NCI-H526 treated with DMSO at 0.1 percent for 48 hours (cell line): ENCODE results near the gene CETN2.
"Not testable (repeated sequence)": the region's sequence is repeated elsewhere in the genome, so short reads cannot be mapped to it uniquely, and the experiment has no call there.

Experiments used
- DNase-seq: peaks from one replicate; lab custom pipeline; 2025; lab: John Stamatoyannopoulos, UW

Gene CETN2

DNA sequence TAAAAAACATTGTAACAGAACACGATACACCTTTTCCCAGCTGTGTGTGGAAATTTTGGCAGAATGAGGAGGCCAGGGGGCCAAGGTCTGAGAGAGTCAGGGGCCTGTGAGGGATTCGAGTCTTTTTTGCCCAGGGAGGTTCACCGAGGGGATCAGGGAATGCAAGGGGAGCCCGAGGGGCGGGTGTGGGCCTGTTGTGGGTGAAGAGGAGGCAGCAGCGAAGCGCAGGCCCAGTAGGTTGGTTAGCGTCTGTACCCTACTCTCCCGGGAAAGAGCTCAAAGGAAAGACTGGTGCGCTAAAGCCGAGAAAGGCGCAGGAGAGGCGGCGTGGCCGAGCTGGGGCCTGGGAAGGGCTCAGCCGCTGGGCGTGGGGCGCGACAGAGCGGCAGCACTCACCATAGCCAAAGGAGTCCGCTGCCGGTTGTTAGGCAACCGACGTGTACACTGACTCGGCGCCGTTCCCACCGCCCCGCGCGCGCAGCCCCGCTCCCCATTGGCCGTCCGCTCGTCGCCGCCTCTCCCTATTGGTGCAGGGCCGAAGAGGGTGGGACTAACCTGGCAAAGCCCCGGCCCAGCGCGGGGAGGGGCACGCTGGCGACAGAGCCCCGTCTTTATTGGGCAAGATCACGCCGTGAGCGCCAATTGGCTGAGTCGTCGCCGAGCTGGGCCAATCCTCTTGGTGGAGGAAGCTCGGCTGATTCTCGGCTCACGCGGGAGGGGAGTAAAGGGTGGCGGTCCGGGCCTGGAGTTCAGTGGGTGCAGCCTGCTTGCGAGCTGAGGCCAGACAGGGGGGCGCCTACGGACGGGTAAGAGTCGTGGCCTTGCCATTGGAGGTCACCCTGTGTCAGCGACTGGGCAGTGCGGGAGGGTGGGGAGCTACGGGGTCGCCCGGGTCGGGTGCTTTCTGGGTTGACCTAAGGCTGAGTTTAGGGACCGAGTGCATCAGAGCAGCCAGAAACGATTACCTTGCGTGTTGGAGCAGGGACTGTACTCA lies at the start of gene CETN2, which contains the start of gene NSDHL:
Gene CETN2 (minus strand): TSS at position 446 of the 994 bp plus-strand sequence. CDS start 47 bp downstream, at position 399.
Gene NSDHL (plus strand): TSS at position 752 of the 994 bp plus-strand sequence. CDS start 15,262 bp downstream, outside the sequence.
- DNase-seq: peak; percentile 91

DNA sequence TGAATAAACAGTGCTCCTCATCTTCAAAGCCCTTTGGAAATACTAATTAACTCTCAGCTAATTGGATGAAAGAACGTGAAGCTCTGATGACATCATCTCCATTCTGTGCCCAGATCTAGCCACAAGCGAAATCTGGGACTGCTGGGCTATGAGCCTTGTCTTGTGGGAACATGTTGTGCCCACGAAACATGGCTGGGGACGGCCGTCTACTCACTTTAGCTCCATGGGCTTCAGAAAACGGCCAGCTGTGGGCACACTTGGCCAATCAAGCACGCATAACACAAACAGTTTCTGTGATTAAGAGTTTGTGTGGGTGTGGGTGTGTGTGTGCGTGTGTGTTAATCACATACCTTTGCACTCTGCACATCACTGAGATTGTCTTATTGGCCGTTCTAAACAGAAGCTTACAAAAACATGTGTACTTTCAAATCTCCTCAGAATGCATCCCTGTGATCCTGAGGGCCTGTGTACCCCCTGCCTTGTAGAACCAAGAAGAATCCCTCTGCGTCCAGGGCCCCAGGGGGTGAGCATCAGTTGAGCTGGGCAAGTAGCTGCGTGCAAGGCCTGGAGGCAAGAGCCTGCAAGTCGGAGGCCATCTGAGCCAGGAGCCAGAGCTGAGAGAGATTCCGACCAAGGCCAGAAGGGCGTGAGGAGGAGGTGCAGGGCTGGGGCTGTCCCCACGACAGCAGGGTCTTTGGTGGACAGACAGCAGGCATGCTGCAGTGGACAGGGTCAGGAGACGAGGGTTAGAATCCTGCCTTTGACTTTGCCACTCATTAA lies 48.6 kb upstream of the CETN2 start:
- DNase-seq: no peak

DNA sequence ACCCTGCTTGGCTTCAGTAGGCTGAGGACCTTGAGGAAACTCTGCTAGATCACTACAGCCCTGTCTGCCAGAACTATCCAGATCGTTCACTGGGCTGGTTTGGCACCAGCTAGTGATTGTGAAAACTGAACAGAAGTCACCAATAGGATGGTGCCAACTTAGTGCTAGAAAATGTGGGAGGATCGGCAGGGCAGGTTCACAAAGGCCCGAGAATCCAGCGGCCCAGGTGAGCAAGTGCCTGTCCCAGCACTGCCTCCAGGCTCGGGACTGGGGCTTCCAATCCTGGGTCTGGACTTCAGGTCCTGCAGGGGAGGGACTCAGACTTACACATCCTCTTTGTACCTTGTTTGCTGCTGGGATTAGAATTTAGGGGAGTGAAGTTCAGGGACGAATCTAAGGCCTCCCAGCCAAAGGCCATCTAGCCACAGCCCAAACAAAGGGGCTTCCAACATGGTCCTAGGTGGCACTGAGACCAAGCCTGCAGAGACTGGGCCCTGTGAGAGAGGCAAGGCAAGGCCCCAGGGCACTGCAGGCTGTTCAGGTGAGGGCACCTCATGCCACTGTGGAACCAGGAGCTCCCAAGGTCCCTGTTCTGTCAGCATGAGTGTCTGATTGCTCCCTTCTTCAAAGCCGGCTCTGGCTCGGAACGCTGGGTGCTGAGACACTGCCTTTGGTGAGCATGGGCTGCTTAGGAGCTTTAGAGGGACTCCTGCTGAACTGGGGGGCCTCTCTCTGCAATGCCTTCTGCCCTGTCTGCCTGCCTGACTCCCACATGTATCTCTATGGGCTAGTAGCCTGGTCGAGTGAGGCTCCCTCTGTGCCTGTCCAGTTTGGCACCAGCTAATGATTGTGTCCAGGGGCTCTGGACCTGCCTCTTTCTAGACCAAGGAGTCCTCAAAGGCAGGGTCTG lies 46.6 kb upstream of the CETN2 start:
- no peak for DNase-seq

DNA sequence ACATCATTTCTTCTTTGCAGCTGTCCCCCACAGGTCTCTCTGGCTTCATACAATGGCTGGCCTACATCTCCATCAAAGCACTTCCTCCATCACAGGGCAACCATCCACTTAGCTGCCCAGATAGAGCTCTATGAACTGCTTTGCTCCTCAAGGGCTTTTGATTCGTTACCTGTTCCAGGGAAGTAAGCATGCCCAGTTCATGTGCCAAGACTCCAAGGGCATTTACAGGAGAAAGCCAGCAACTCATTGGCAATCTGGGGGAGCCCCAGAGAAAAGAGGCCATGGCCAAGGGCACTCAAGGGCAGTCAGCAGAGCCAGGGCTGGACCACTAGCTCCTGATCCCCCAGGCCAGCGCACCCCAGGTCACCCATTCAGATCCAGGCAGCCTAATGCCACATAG lies 42.8 kb upstream of the CETN2 start:
- no peak for DNase-seq

DNA sequence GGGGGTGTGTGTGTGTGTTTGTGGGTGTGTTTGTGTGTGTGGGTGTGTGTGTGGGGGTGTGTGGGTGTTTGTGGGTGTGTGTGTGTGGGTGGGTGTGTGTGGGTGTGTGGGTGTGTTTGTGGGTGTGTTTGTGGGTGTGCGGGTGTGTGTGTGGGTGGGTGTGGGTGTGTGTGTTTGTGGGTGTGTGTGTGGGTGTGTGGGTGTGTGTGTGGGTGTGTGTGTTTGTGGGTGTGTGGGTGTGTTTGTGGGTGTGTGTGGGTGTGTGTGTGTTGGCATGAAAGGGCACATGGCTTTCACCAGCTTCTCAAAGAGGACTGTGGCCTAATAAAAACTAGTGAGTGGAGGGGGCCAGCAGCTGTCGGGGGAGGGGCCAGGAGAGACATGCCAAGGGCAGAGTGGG lies 42.0 kb upstream of the CETN2 start:
- no peak for DNase-seq

DNA sequence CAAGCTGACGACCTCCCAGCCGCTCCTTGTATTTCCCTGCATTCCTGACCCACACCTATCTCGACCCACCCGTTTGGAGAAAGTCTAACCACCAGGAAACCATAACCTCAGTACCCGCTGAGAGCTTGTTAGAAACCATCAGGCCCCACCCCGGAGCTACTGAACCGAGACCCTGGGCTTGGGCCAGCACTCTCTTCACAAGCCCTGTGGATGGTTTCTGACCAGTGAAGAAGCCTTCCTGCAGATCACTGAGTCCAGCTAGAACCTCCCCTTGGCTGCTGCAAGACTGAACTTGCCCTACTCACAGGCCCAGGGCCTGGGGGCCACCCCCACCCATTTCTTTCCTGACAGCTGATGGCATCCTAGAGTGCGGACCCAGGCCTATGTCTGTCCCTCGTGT lies 40.7 kb upstream of the CETN2 start:
- DNase-seq: no peak

DNA sequence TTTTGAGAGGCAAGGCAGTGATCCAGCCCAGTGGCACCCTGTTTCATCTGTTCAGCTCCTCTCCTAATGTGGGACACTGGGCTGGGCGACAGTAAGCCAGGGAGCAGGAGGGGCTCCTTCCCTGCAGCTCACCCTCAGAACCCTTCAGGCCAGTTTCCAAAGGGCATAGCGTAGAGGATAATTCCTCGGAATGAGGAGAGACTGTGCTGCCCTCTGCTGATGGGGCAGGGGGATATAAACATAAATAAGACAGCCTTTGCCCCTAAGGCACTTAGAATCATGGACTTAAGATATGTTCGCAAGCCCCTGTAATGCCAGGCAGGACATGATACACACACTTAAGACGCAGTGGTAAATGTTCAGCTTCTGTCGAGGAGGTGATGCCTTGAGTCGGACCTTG lies 39.4 kb upstream of the CETN2 start:
- no peak for DNase-seq

DNA sequence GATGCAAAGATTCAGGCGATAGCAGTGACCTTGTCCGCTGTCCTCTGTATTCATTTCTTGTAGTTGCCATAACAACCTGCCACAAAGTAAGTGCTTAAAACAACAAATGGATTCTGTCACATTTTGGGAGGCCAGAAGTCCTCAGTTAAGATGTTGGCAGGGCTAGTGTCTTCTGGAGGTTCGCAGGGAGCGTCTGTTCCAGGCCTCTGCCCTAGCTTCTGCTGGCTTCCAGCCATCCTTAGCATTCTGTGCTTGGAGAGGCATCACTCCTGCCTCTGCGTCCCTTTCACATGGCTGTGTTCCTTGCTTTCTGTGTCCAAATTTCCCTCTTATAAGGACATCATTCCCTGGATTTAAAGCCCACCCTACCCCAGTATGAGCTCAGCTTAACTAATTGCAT lies 35.8 kb upstream of the CETN2 start:
- DNase-seq: no peak

DNA sequence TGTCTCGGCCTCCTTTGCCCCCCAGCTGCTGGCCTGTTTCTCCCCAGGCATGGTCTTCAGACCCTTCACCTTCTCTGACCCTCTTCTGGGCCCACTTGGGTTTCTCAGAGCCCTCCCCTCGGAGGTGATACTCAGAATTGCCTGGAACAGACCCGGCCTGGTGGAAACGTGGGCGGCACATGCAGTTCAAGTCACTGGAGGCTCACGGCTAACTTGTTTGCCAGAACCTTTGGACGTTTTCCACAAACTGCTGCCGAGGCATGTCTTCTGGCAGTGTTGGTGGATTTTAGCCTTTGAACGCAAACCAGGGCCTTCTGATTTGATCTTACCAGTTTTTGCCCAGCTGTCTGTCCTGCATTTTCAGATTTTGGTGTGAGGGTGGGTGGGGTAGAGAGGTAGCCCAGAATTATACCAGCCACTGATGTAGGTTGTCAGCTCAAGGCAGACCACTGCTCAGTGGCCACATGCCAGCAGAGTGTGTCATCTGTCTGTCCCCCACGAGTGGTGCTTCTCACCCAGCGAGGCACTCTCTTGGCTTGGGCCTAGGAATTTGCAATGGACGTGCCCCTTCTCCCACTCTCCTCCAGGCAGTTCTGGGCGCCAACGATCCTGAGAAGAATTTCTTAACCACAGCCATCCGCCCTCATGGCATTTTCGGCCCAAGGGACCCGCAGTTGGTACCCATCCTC lies 34.8 kb upstream of the CETN2 start:
- no peak for DNase-seq

DNA sequence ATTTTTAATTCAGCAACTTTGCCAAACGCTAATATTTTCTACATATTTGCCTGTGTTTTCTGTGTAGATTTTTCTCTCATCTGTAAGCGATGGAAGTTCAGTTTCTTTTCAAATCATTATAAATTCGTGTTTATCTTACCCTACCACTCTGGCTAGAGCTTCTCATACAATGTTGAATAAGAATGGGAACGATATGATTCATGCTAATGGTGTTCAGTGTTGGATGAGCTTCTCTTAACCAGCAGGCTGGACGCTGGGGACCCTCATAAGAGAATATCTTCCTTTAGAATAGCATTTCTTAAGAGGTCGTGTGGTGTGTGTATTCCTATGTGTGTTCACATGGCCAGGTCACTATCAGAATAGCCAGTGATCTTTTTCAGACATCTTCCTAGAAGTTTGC lies 31.3 kb upstream of the CETN2 start:
- no peak for DNase-seq

DNA sequence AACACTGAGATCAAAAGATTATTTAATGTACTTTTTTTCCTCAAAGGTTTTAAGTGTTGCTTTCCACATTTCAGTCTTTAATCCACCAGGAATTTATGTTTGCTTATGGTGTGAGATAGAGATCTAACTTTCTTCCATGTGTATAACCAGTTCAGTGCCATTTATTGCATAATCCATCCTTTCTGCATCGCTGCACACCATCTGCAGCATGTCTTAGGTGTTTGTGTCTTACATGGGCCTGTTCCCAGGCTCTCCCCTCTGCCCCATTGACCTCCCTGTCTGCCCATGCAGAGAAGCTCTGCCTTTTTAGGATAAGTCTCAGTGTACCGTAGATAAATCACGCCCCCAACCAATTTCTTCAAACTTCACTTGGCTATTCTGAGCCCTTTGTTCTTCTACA lies 30.6 kb upstream of the CETN2 start:
- no peak for DNase-seq

DNA sequence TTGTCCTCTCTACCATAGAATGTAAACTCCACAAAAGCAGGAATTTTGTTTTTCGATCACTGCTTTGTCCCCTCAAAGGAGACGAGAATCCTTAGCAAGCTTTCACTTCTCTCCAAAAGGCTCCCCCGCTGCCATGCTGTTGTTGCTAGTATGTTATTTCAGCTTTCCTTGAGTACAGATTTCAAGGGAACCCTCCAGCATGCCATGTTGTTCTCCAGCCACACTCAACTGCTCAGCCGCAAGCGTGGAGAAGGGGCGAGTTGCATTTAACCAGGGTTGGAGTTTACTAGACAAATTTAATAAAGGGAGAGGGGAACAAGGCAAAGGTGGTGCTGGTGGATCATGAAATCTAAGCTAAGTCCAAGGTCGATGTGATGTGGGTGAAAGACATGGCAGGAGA lies 23.4 kb upstream of the CETN2 start:
- no peak for DNase-seq

DNA sequence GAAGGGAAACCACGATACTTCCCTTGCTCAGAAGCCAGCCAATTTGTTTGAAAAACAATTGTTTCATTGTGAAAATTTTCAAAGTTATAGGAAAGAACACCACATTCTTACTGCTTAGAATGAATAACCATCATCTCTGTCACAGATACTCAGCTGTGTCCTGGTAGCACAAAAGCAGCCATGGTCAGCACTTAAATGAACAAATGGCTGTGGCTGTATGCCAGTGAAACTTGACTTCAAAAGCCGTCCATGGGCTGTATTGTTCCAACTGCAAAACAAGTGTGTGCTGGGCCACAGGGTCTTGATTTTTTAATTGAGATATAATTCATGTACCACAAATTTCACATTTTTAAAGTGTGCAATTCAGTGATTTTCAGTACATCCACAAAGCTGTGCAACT lies 19.9 kb upstream of the CETN2 start:
- DNase-seq: no peak

DNA sequence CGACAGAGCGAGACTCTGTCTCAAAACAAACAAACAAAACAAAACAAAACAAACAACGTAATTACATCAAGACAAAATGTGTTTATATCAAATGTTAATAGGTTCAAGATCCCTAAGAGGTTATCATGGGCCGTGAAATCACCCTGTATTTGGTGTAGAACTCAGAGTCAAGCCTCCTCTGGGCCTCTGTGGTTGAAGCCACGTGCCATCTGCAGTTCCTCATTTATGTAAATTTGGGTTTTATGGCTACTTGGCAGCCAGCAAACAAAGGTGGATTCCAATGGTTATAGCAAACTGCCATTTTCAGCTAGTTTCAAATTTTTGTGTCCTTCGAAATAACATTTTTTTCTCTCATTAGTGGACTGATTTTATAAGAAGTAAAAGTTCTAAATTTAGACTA lies 16.7 kb upstream of the CETN2 start:
- no peak for DNase-seq

DNA sequence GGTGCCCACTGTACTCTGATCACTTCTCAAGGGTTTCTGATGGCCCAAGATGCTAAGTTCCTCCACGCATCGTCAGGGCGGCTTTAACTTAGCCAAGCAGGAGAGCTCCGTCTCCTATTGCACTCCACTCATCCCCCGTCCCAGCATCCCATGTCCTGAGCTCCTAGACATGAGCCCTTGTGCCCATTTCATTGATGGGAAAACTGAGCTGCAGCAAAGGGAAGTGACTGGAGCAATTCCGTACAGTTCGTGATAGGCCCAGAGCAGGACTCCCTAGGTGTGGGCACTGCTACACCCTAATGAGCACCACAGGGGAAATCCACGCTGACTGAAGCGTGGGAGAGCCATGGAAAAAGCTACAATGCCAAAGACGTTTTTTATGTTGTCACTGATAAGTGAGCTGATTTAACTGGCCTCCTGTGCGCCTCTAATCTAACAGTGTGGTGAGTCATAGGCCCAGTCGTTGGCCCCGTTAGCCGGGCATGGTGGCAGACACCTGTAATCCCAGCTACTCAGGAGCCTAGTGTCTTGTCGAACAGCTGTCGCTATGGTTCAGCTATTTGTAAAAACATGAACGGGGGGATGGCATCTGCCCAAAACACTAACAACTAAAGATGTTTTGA lies 15.2 kb upstream of the CETN2 start:
- no peak for DNase-seq

DNA sequence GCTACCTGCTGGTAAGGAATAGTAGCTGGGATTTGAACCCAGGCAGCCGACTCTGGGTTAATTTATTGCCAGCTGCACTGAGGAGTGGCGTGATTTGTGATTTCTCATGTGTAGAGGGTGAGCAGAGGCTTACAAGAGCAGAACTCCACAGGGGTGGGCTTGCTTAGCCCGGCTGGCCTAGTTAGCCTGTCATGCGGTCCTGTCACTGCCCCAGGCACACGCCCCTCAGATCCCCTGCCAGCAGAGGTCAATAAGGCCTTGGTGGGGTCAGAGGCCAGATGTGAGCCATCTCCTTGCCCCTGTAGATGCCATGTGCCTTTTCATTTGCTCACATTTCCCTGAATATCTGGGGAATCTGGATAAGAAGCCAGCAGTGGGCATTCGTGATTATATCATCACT lies 13.7 kb upstream of the CETN2 start:
- DNase-seq: no peak

DNA sequence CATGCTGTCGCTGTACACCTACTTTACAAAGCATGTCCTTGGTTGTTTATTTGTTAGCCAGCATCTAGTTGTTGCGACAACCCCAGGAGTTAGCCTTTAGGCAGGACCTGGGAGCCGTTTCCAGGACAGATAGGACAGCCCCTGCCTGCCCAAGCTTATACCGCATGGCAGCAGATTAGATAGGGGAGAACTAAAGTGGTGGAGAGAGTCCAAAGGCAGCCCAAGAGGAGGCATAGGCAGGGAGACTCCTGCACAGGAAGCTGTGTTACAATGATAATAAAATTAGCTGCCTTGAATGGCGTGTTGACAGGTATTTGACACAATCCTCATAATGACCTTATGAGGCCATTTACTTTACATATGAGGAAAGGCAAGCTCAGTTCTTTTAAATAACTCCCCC lies 13.3 kb upstream of the CETN2 start:
- no peak for DNase-seq

DNA sequence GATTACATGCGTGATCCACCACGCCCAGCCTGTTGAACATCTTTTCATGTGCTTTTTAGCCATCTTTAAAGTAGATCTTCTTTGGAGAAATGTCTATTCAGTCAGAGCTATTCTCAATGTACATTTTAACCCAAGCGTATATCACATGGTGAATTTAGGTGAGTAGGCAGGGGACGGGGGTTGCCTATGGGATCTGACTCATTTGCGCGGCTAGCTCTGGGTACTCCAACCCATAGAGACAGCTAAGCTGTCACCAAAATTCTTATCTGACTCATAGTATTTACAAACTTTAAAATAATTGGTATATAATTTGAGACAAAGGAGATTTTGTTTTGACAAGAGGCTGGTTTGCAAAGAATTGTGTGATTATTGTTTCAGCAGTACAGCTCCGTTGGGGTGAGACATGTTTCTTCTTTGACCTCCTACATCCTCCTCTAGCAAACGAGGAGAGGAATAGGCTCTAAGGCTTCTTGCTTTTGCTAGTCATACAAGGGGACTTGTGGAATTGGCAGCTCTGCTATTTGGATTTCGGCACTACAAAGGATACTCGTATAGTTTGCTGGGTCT lies 12.3 kb upstream of the CETN2 start:
- DNase-seq: no peak

DNA sequence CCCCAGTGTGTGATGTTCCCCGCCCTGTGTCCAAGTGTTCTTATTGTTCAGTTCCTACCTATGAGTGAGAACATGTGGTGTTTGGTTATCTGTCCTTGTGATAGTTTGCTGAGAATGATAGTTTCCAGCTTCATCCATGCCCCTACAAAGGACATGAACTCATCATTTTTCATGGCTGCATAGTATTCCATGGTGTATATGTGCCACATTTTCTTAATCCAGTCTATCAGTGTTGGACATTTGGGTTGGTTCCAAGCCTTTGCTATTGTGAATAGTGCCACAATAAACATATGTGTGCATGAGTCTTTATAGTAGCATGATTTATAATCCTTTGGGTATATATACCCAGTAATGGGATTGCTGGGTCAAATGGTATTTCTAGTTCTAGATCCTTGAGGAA lies 4.9 kb upstream of the CETN2 start:
- not testable (repeated sequence) for DNase-seq

DNA sequence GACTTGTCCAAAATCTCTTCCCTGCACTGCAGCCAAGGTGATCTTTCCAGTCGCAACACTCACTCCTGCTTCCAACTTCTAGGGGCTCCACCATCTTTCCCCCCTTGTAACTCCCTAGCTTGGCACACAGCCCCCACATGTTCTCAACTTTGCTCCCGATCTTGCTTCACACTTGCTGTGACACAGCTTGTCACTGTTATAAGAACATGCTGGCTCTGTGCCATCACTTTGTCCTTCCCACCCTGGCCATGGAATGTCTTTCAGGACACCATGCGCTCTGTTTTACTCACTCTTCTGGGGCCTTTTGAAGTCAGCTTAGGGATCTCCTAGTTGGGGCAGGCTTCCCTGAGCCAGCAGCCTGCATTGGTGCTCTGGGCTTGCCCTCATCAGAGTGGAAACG lies 2.8 kb upstream of the CETN2 start:
- no peak for DNase-seq

DNA sequence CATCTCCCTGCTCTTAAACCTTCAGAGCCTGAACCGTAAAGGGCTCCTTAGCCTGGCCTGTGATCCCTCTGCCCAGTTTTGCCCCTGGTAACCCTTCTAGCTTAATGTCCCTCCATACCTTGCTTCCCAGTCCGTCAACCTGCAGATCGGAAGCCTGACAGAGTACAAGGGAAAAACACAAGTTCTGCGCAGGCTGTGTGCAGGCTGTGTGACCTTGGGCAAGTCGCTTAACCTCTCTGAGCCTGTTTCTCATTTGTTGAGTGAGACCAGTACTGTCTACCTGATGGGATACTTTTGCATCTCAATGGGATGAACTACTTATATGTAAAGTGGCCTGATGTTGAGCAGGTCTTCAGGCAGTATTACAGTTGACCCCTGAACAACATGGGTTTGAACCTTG lies 2.0 kb upstream of the CETN2 start:
- DNase-seq: no peak
